Measurements from ENCODE around the gene HS1BP3. TPM values are rescaled to one million over a fixed set of nuclear protein-coding genes. Genes with fewer than 3 reads are reported as not detected.
A peak's percentile ranks its signal among the peaks of the same experiment; 100 is the strongest.

HS1BP3 gene
- total and polyA plus RNA-seq, 2 of the 13 experiments (the other 11 are each of a cell fraction or from before 2014, with no cell fraction given), result 15.2 to 22.0 TPM

DNA sequence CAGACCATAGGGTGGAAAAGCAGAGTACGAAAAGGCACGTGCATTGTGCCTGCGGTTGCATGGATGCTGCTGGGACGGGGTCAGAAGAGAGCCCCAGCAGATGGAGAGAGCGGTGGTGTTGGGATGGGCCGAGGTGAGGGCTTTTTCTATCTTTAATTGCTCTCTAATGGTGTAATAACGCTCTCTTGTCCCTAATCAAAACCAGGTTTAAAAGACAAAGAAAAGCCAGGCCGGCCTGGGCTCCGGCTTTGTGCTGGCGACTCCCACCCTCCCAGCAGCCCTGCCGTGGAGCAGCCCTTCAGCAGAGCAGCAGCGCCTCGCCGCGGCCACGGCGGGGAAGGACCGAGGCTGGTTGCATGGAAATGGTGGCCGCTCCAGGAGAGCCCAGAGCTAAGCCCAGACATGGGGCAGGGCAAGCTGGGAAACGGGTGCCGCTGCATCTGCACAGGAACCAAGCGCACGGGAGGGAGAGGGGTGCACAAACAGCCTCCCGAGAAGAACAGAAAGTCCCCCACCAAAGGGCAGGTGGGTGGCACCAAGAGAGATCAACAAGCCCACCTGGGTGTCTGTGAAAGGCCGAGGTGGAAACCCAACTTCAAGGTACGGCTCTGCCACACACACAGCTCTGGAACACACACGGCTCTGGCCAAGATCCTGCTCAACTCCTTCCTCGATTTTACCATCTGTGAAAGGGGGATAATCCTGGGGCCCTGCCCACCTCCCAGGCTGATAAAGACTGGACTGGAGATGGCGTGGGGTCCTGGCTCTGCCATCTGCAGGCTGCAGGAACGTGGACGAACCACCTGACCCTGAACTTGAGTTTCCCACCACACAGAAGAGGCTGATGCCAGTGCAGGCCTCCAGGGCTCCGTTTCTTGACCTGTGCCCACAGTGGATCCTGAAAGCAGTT lies 15.0 kb downstream of the HS1BP3 start (continued):
- peak; percentile 84; the same call in 1 of the 2 replicates for TF ChIP-seq ZNF788 (CRISPR knock-in tag; IDR thresholded peaks at IDR 0.05; ENCODE audit: borderline replicate concordance)
- 0 out of 2 replicates have a peak, but pooled peaks have one; percentile 78 for TF ChIP-seq ZNF75D (CRISPR knock-in tag; IDR thresholded peaks at IDR 0.05; ENCODE audit: borderline replicate concordance)
- TF ChIP-seq RELA (CRISPR knock-in tag; IDR thresholded peaks at IDR 0.05), result peak; percentile 76; the same call in 1 of the 2 replicates
- no peak for TF ChIP-seq KMT2B (CRISPR knock-in tag; IDR thresholded peaks at IDR 0.05)
- TF ChIP-seq AKAP8 (CRISPR knock-in tag; IDR thresholded peaks at IDR 0.05), result peak; percentile 70; the same call in 1 of the 2 replicates
- TF ChIP-seq, protein P1, sequence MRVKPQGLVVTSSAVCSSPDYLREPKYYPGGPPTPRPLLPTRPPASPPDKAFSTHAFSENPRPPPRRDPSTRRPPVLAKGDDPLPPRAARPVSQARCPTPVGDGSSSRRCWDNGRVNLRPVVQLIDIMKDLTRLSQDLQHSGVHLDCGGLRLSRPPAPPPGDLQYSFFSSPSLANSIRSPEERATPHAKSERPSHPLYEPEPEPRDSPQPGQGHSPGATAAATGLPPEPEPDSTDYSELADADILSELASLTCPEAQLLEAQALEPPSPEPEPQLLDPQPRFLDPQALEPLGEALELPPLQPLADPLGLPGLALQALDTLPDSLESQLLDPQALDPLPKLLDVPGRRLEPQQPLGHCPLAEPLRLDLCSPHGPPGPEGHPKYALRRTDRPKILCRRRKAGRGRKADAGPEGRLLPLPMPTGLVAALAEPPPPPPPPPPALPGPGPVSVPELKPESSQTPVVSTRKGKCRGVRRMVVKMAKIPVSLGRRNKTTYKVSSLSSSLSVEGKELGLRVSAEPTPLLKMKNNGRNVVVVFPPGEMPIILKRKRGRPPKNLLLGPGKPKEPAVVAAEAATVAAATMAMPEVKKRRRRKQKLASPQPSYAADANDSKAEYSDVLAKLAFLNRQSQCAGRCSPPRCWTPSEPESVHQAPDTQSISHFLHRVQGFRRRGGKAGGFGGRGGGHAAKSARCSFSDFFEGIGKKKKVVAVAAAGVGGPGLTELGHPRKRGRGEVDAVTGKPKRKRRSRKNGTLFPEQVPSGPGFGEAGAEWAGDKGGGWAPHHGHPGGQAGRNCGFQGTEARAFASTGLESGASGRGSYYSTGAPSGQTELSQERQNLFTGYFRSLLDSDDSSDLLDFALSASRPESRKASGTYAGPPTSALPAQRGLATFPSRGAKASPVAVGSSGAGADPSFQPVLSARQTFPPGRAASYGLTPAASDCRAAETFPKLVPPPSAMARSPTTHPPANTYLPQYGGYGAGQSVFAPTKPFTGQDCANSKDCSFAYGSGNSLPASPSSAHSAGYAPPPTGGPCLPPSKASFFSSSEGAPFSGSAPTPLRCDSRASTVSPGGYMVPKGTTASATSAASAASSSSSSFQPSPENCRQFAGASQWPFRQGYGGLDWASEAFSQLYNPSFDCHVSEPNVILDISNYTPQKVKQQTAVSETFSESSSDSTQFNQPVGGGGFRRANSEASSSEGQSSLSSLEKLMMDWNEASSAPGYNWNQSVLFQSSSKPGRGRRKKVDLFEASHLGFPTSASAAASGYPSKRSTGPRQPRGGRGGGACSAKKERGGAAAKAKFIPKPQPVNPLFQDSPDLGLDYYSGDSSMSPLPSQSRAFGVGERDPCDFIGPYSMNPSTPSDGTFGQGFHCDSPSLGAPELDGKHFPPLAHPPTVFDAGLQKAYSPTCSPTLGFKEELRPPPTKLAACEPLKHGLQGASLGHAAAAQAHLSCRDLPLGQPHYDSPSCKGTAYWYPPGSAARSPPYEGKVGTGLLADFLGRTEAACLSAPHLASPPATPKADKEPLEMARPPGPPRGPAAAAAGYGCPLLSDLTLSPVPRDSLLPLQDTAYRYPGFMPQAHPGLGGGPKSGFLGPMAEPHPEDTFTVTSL (CRISPR knock-in tag; IDR thresholded peaks at IDR 0.05; ENCODE audit: borderline replicate concordance), result no peak
- TF ChIP-seq ZNF180 (CRISPR knock-in tag; IDR thresholded peaks at IDR 0.05; ENCODE audit: borderline replicate concordance, low read depth), result no peak
- TF ChIP-seq ZNF777 (CRISPR knock-in tag; IDR thresholded peaks at IDR 0.05), result no peak
- peak; percentile 78 for TF ChIP-seq AGO2 (optimal IDR thresholded peaks at IDR 0.05; ENCODE audit: low read depth, low read length)
- TF ChIP-seq PAX8 (CRISPR knock-in tag; IDR thresholded peaks at IDR 0.05; ENCODE audit: borderline replicate concordance), result no peak
- no peak for TF ChIP-seq SP1 (IDR thresholded peaks at IDR 0.05)
- peak; percentile 68; the same call in 1 of the 2 replicates for TF ChIP-seq SP1 (CRISPR knock-in tag; IDR thresholded peaks at IDR 0.05)
- TF ChIP-seq, protein P2, sequence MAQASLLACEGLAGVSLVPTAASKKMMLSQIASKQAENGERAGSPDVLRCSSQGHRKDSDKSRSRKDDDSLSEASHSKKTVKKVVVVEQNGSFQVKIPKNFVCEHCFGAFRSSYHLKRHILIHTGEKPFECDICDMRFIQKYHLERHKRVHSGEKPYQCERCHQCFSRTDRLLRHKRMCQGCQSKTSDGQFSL (CRISPR knock-in tag; IDR thresholded peaks at IDR 0.05), result 0 out of 2 replicates have a peak, but pooled peaks have one; percentile 50
- peak; percentile 54; the same call in 1 of the 2 replicates for TF ChIP-seq TOE1 (CRISPR knock-in tag; IDR thresholded peaks at IDR 0.05)
- TF ChIP-seq, protein P3, sequence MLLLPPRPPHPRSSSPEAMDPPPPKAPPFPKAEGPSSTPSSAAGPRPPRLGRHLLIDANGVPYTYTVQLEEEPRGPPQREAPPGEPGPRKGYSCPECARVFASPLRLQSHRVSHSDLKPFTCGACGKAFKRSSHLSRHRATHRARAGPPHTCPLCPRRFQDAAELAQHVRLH (CRISPR knock-in tag; IDR thresholded peaks at IDR 0.05; ENCODE audit: borderline replicate concordance, low read depth), result peak; percentile 93
- peak; percentile 80 for TF ChIP-seq GATAD2A (CRISPR knock-in tag; IDR thresholded peaks at IDR 0.05)
- no peak for TF ChIP-seq NKX3-1 (CRISPR knock-in tag; IDR thresholded peaks at IDR 0.05)
- no peak for TF ChIP-seq POLR2AphosphoS2 (IDR thresholded peaks at IDR 0.05; ENCODE audit: low read depth, low read length)
- peak; percentile 57 for TF ChIP-seq HNRNPLL (IDR thresholded peaks at IDR 0.05; ENCODE audit: low read depth, low read length, poor library complexity, severe bottlenecking)
- peak; percentile 76; the same call in 1 of the 2 replicates for TF ChIP-seq KDM4B (CRISPR knock-in tag; IDR thresholded peaks at IDR 0.05)
- no peak for TF ChIP-seq ZFAT (CRISPR knock-in tag; conservative IDR thresholded peaks at IDR 0.05)
- TF ChIP-seq, protein P4, sequence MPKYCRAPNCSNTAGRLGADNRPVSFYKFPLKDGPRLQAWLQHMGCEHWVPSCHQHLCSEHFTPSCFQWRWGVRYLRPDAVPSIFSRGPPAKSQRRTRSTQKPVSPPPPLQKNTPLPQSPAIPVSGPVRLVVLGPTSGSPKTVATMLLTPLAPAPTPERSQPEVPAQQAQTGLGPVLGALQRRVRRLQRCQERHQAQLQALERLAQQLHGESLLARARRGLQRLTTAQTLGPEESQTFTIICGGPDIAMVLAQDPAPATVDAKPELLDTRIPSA (CRISPR knock-in tag; IDR thresholded peaks at IDR 0.05; ENCODE audit: borderline replicate concordance), result no peak
- TF ChIP-seq HDAC1 (CRISPR knock-in tag; IDR thresholded peaks at IDR 0.05), result no peak
- no peak for TF ChIP-seq HNRNPUL1 (IDR thresholded peaks at IDR 0.05; ENCODE audit: low read depth, low read length)

All from HepG2 (cell line).